ENCODE measurements around the gene GLIPR1.

GRCh38 chr12:75528692-75529091 lies 48.1 kb downstream of the GLIPR1 start:
- TF ChIP-seq SPI1 (IDR thresholded peaks at IDR 0.05; ENCODE audit: low read depth, low read length): no peak
- no peak for TF ChIP-seq POLR2AphosphoS5 (IDR thresholded peaks at IDR 0.05; ENCODE audit: low read depth, low read length)
- no peak for TF ChIP-seq POLR2A (IDR thresholded peaks at IDR 0.05; ENCODE audit: low read depth, low read length)
- TF ChIP-seq PAX5 (IDR thresholded peaks at IDR 0.05; ENCODE audit: insufficient read depth, low read length, severe bottlenecking): no peak
- TF ChIP-seq POU2F2 (IDR thresholded peaks at IDR 0.05; ENCODE audit: low read depth, low read length): no peak
